ENCODE data around the gene CACNA1A.

CACNA1A gene

DNA sequence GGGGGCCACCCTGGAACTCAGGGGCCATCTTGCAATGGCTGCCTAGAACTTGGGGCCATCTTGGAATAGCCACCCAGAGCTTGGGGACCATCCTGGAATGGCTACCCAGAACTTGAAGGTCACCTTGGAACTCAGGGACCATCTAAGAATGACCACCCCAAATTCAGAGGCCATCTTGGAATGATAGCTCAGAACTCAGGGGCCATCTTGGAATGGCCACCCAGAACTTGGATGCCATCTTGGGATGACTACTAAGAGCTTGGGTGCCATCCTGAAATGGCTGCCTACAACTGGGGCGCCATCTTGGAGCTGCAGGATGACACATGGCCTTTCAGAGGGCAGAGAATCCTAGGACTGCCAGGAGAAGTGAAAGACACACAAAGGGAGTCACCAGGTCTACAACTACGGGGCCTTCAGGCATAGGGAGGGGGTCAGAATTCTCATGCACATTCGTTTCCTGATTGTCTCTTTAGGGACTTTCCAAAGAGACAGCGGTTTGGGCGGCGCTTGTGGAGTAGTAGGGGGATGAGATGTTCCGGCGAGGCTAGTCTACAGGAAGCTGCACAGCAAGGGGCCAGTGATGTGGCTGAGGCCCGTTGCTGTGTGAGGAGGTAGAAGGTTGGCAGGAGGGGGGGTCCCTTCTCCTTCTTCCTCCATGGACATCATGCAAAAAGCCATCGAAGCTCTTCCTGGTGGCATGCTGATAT is 231.1 kb downstream of the CACNA1A start:
- in situ Hi-C loops (cut with HindIII; ENCODE audit: low pct_ligation_motif_present, low sequenced_read_pairs) = loop anchor here (25.0 kb wide), 1 partner anchor 437 kb away; no protein-coding TSS in a partner anchor
- no peak overlapping the region for H3K4me3 ChIP-seq (ENCODE audit: low read depth, low read length)
- H3K27ac ChIP-seq = peak overlapping the region; percentile 37
- DNase-seq = peak; percentile 54
- H3K27me3 ChIP-seq (replicated peaks) = no peaks in the 10 kb centered on the region
- TF ChIP-seq, protein P1, sequence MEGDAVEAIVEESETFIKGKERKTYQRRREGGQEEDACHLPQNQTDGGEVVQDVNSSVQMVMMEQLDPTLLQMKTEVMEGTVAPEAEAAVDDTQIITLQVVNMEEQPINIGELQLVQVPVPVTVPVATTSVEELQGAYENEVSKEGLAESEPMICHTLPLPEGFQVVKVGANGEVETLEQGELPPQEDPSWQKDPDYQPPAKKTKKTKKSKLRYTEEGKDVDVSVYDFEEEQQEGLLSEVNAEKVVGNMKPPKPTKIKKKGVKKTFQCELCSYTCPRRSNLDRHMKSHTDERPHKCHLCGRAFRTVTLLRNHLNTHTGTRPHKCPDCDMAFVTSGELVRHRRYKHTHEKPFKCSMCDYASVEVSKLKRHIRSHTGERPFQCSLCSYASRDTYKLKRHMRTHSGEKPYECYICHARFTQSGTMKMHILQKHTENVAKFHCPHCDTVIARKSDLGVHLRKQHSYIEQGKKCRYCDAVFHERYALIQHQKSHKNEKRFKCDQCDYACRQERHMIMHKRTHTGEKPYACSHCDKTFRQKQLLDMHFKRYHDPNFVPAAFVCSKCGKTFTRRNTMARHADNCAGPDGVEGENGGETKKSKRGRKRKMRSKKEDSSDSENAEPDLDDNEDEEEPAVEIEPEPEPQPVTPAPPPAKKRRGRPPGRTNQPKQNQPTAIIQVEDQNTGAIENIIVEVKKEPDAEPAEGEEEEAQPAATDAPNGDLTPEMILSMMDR (IDR thresholded peaks at IDR 0.05; ENCODE audit: low read depth, low read length, missing control alignments) = no peak
- H3K36me3 ChIP-seq (replicated peaks) = no peaks in the 10 kb centered on the region

DNA sequence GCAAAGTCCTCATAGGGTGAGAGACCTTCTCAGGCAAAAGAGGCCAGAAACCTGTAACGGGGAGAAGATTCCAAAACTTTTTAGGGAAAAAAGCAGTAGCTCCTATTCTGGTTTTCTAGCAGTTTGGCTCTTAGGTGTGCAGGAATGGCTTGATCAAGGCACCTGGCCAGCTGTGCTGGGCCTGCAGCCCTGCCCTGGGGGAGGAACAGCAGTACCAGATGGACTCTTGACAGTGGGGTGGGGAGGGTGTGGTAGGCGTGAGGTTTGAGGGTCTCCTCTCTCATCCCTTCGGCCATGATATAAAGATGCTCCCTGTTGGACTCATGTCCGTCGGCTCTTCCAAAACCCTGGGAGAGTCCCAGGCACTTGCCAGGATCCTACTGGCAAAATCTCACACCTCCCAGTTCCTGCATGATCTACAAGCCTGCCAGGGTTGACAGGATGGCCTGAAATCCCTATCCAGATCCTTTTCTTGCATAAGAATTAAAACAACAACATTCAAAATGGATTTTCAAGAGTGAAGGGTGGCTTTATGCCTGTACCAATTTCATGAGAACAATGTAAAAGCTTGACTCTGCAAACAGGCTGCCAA is 235.7 kb downstream of the CACNA1A start:
- H3K4me3 ChIP-seq (ENCODE audit: low read depth, low read length) = no peak overlapping the region
- H3K36me3 ChIP-seq (replicated peaks) = no peaks in the 10 kb centered on the region
- in situ Hi-C loops (cut with HindIII; ENCODE audit: low pct_ligation_motif_present, low sequenced_read_pairs) = no loop called here
- TF ChIP-seq, protein P1 (IDR thresholded peaks at IDR 0.05; ENCODE audit: low read depth, low read length, missing control alignments) = no peak
- DNase-seq = no peak
- H3K27ac ChIP-seq = no peak overlapping the region
- no peaks in the 10 kb centered on the region for H3K27me3 ChIP-seq (replicated peaks)

DNA sequence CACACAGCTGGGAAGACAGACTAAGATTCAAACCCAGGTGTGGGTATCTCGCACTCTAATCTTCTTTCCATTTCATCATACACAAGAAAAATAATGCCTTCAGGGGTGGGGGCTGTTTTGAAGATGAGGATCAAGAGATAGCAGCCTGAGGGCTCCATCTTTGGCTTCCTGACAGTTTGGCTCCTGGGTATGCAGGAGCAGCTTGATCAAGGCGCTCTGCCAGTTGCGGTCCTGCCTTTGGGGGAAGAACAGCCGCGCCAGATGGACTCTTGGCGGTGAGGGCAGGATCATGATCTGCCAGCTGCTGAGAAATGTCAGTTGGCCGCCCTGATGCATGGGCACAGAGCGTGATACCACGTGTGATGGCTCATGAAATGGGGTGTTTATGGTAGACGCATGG is 236.9 kb downstream of the CACNA1A start:
- TF ChIP-seq, protein P1 (IDR thresholded peaks at IDR 0.05; ENCODE audit: low read depth, low read length, missing control alignments) = no peak
- DNase-seq = no peak

DNA sequence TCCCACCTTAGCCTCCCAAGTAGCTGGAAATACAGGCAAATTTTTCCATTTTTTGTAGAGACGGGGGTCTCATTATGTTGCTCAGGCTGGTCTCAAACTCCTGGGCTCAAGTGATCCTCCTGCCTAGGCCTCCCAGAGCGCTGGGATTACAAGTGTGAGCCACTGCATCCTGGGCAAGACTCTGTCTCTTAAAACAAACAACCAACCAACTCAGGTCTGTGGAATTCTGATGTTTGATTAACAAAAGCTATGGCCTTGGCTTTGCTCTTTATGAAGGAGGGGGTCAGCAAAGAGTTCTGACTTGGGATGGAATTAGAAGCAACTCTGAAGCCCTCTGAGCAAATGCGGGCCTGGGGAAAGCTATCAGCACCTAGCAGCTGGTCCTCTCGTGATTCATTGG is 238.4 kb downstream of the CACNA1A start:
- Histone ChIP-seq H3K36me3 (replicated peaks) (no peaks in the 10 kb centered on the region), H3K4me3 (ENCODE audit: low read depth, low read length) (no peak overlapping the region), H3K27ac (no peak overlapping the region), H3K27me3 (replicated peaks) (no peaks in the 10 kb centered on the region)
- in situ Hi-C loops (cut with HindIII; ENCODE audit: low pct_ligation_motif_present, low sequenced_read_pairs) = no loop called here
- TF ChIP-seq, protein P1 (IDR thresholded peaks at IDR 0.05; ENCODE audit: low read depth, low read length, missing control alignments) = no peak
- no peak for DNase-seq

More for the DNA sequence above, 236.9 kb downstream of the CACNA1A start:
- H3K27me3 ChIP-seq (replicated peaks) = no peaks in the 10 kb centered on the region
- H3K27ac ChIP-seq = no peak overlapping the region
- in situ Hi-C loops (cut with HindIII; ENCODE audit: low pct_ligation_motif_present, low sequenced_read_pairs) = no loop called here
- no peak overlapping the region for H3K4me3 ChIP-seq (ENCODE audit: low read depth, low read length)
- no peaks in the 10 kb centered on the region for H3K36me3 ChIP-seq (replicated peaks)

DNA sequence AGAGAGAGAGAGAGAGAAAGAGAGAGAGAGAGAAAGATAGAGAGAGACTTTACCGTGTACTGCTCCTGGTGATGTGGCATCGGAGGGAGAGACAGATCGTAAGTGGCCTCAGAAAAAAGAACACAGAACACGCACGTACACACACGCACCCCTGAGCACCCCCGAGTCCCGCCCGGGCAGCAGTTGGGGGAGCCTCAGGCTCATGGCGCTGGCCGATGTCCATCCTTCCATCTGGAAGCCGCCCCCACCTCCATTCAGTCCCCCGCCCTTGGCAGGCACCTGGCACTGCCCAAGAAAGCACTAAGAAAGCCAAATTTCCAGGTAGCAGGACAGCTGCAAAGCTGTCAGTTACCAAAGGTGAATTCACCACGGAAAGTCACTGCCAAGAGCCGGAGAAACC is 239.1 kb downstream of the CACNA1A start:
- no peaks in the 10 kb centered on the region for H3K27me3 ChIP-seq (replicated peaks)
- no peaks in the 10 kb centered on the region for H3K36me3 ChIP-seq (replicated peaks)
- TF ChIP-seq, protein P1 (IDR thresholded peaks at IDR 0.05; ENCODE audit: low read depth, low read length, missing control alignments) = no peak
- no peak overlapping the region for H3K27ac ChIP-seq
- no peak overlapping the region for H3K4me3 ChIP-seq (ENCODE audit: low read depth, low read length)
- in situ Hi-C loops (cut with HindIII; ENCODE audit: low pct_ligation_motif_present, low sequenced_read_pairs) = no loop called here
- DNase-seq = no peak

Measured in brain microvascular endothelial cell (primary cell).